SU-DHL-6 (cell line): ENCODE data around the gene PGRMC2.

ENCODE experiments used
- H2AFZ ChIP-seq: fragments of 200-600 bp; sonication (generic); 2 replicates; pipeline ENCODE4 v1.6.1; 2014; ENCODE audit warnings: low read depth, mild to moderate bottlenecking, moderate library complexity, mixed read lengths, antibody characterized with exemption, low read length; ENCODE audit not compliant: severe bottlenecking
- H3F3A ChIP-seq: fragments of 200-600 bp; shearing (Covaris generic); 2 replicates; pipeline ENCODE4 v1.6.0; 2016; ENCODE audit warnings: antibody characterized with exemption, mild to moderate bottlenecking; ENCODE audit not compliant: insufficient read depth
- H3K27ac ChIP-seq: fragments of 200-600 bp; sonication (generic); 2 replicates; pipeline ENCODE4 v1.5.1; 2016; ENCODE audit warnings: low read depth, mild to moderate bottlenecking, low read length, moderate library complexity, mixed read lengths
- H3K27me3 ChIP-seq: fragments of 200-600 bp; sonication (generic), shearing (Covaris generic); 2 replicates; pipeline ENCODE4 v1.6.0; 2014; ENCODE audit warnings: mild to moderate bottlenecking, low read length
- H3K36me3 ChIP-seq: fragments of 200-600 bp; sonication (generic); 2 replicates; pipeline ENCODE4 v1.6.1; 2014; ENCODE audit warnings: mild to moderate bottlenecking, low read length, mixed read lengths
- H3K4me2 ChIP-seq: fragments of 300-600, 200-600 bp; shearing (Covaris generic), sonication (generic); 2 replicates; pipeline ENCODE4 v1.6.0; 2014; ENCODE audit warnings: low read length, low read depth, mild to moderate bottlenecking; ENCODE audit not compliant: poor library complexity, severe bottlenecking
- H3K4me3 ChIP-seq: fragments of 200-600 bp; sonication (generic); 2 replicates; pipeline ENCODE4 v1.5.1; 2014; ENCODE audit warnings: antibody characterized with exemption, low read length, mild to moderate bottlenecking, mixed read lengths; ENCODE audit not compliant: insufficient read depth, poor library complexity, severe bottlenecking
- H3K79me2 ChIP-seq: fragments of 200-600 bp; sonication (generic); 2 replicates; pipeline ENCODE4 v1.6.1; 2014; ENCODE audit warnings: mild to moderate bottlenecking, low read length, moderate library complexity; ENCODE audit not compliant: insufficient read depth
- H3K9ac ChIP-seq: fragments of 200-600 bp; sonication (generic); 2 replicates; pipeline ENCODE4 v1.7.0; 2014; ENCODE audit warnings: mild to moderate bottlenecking, low read length
- H3K9me2 ChIP-seq: fragments of 200-600 bp; sonication (generic); replicated peaks from 2 replicates; pipeline ENCODE4 v1.6.1; 2014; ENCODE audit warnings: low read length; ENCODE audit not compliant: insufficient read depth
- H3K9me3 ChIP-seq: fragments of 200-600 bp; sonication (generic); 2 replicates; pipeline ENCODE4 v1.6.1; 2014; ENCODE audit warnings: low read length, mixed read lengths; ENCODE audit not compliant: insufficient read depth
- H4K20me1 ChIP-seq: fragments of 200-600 bp; sonication (generic); 2 replicates; pipeline ENCODE4 v1.6.1; 2014; ENCODE audit warnings: low read depth, mild to moderate bottlenecking, antibody characterized with exemption, low read length, moderate library complexity, mixed read lengths
- CTCF ChIP-seq: fragments of 200-600 bp; sonication (generic); IDR thresholded peaks from one replicate; pipeline ENCODE4 v1.5.1; 2017; ENCODE audit warnings: antibody characterized with exemption, mild to moderate bottlenecking, low read length, moderate library complexity; ENCODE audit not compliant: insufficient read depth, poor library complexity, severe bottlenecking
- EZH2phosphoT487 ChIP-seq: fragments of 200-600 bp; sonication (generic), shearing (Covaris generic); conservative IDR thresholded peaks from 2 replicates; pipeline ENCODE4 v1.6.1; 2018; ENCODE audit warnings: mild to moderate bottlenecking, antibody characterized with exemption, low read length, moderate library complexity, mixed read lengths

Gene PGRMC2

GRCh38 chr4:128320656-128321055 lies 33.0 kb upstream of the PGRMC2 start:
- no peak for TF ChIP-seq CTCF
- no peak for TF ChIP-seq EZH2phosphoT487
- Histone ChIP-seq H4K20me1 (no peaks in the 10 kb centered on the region), H3K79me2 (no peaks in the 10 kb centered on the region), H3K36me3 (no peaks in the 10 kb centered on the region), H3K27me3 (no peaks in the 10 kb centered on the region), H3F3A (no peaks in the 10 kb centered on the region), H3K4me3 (no peak overlapping the region), H3K4me2 (no peak overlapping the region), H2AFZ (no peak overlapping the region), H3K27ac (no peak overlapping the region), H3K9ac (no peak overlapping the region), H3K9me3 (no peaks in the 10 kb centered on the region), H3K9me2 (no peaks in the 10 kb centered on the region)

GRCh38 chr4:128315756-128316520 lies 28.3 kb upstream of the PGRMC2 start:
- Histone ChIP-seq H3K4me2 (no peak overlapping the region), H3K9me2 (no peaks in the 10 kb centered on the region), H3F3A (no peaks in the 10 kb centered on the region), H3K9ac (no peak overlapping the region), H4K20me1 (no peaks in the 10 kb centered on the region), H3K4me3 (no peak overlapping the region), H3K36me3 (no peaks in the 10 kb centered on the region), H3K9me3 (no peaks in the 10 kb centered on the region), H2AFZ (no peak overlapping the region), H3K27ac (no peak overlapping the region), H3K27me3 (no peaks in the 10 kb centered on the region), H3K79me2 (no peaks in the 10 kb centered on the region)
- TF ChIP-seq CTCF: no peak
- no peak for TF ChIP-seq EZH2phosphoT487

GRCh38 chr4:128311659-128312403 lies 24.2 kb upstream of the PGRMC2 start:
- Histone ChIP-seq H3K9ac (no peak overlapping the region), H3K36me3 (no peaks in the 10 kb centered on the region), H3K4me2 (no peak overlapping the region), H3K9me3 (no peaks in the 10 kb centered on the region), H3K27ac (no peak overlapping the region), H3K27me3 (no peaks in the 10 kb centered on the region), H4K20me1 (no peaks in the 10 kb centered on the region), H2AFZ (no peak overlapping the region), H3K4me3 (no peak overlapping the region), H3K79me2 (no peaks in the 10 kb centered on the region), H3F3A (no peaks in the 10 kb centered on the region), H3K9me2 (no peaks in the 10 kb centered on the region)
- TF ChIP-seq CTCF (no peak), EZH2phosphoT487 (no peak)
